ENCODE measurements around the gene OSMR.

Gene OSMR

DNA sequence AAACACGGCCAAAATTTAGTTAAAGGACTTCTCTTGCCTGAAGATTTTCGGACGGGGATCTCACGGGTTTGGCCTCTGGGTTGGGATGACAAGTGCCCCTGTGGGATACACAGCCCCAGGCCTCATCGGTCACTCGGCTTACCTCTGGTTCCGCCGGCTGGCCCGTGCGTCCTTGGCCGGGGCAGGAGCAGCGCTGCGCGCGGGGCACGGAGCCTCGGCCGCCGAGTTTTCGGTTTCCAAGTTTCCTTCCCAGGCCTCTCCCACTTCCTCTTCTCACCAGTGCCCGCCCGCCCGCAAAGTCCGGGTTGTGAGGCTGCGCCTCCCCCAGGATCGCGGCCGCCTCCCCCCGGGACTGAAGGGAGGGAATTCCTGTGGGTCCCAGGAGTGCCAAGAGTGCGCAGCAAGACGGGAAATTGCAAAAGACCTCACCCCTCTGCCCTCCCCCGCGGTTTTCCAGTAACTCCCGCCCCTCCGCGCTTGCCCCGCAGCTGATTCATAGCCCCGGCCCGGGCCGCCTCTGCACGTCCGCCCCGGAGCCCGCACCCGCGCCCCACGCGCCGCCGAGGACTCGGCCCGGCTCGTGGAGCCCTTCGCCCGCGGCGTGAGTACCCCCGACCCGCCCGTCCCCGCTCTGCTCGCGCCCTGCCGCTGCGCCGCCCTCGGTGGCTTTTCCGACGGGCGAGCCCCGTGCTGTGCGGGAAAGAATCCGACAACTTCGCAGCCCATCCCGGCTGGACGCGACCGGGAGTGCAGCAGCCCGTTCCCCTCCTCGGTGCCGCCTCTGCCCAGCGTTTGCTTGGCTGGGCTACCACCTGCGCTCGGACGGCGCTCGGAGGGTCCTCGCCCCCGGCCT lies at the start of gene OSMR:
OSMR (plus strand) TSS at position 487 of the 853 bp plus-strand sequence. CDS start 23,033 bp downstream, outside the sequence.
- DNase-seq (ENCODE audit: low read depth in 1 of 2, low spot score in 1 of 2) = peak in 1 of 2 donors; percentile 5

GRCh38 chr5:38796742-38797108 lies 49.1 kb upstream of the OSMR start:
- DNase-seq (ENCODE audit: low read depth in 1 of 2, low spot score in 1 of 2) = no peak

GRCh38 chr5:38797838-38798237 lies 48.0 kb upstream of the OSMR start:
- DNase-seq (ENCODE audit: low read depth in 1 of 2, low spot score in 1 of 2) = no peak

DNA sequence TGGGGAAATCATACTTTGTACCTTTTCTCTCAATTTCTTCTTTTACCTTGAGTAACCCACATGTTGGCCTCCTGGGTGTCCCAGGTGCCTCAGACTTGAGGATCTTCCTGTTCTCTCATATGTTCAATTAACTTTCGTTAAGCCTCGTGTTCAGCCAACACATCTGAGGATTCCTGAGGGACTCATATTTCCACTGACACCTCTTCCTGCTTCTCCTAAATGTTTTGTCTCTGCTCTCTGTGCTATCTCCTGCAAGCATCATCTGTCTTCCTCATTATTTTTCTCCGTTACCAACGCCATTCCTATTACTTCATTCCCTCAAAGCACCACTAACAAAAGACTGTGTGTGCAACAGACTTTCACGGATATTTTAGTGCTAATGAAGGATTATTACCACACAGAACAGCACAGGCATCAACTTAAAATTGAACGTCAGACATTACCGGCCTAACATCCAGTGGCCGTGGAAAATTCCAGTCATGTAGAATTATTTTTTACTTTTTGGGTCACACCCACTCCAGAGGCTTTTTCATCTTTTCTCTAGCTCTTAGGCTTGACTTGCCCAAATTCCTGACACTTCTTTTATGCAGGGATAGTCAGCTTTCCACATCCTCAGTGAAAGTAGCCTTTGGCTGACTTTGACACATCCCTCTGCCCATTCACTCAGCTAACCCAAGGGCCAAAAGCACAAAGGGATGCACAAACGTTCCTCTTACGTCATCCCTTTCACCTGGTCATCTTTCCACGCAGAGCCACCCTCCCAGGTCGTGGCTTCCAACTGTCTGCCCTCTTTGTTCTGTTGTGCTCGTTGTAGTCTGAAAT lies 46.0 kb upstream of the OSMR start:
- no peak for DNase-seq (ENCODE audit: low read depth in 1 of 2, low spot score in 1 of 2)

DNA sequence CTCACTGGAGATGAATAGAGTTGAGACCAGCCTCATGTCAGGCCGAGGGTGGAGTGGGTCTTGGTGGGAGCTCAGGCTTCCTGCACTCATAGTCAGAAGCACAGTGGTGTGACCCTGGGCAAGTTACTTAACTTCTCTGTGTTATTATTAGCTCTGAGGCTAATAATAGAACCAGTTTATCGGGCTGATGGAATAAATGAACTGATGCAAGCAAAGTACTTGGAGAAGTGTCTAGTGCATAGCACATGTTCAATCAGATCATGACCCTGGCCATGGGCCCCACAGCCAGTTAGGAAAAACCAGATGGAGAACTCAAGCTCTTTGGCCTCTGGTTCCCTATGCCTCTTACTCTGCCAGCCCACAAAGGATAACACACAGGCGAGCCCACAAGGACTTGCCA lies 45.3 kb upstream of the OSMR start:
- no peak for DNase-seq (ENCODE audit: low read depth in 1 of 2, low spot score in 1 of 2)

DNA sequence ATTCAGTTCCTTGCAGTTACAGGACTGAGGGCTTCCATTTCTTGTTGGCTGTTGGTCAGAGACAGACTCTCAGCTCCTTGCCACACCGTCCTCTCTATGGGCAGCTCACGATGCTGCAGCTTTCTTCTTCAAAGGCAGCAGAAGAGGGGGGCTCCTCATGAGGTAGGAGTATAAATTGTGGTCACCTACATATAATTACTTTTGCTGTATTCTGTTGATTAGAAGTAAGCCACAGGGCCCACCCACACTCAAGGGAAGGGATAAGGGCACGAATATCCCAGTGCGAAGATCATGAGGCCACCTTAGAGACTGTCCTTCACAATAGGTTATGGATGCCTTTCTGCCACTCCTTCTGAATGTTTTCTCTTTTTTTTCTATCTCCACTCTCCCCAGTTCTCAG lies 43.7 kb upstream of the OSMR start:
- DNase-seq (ENCODE audit: low read depth in 1 of 2, low spot score in 1 of 2) = no peak

DNA sequence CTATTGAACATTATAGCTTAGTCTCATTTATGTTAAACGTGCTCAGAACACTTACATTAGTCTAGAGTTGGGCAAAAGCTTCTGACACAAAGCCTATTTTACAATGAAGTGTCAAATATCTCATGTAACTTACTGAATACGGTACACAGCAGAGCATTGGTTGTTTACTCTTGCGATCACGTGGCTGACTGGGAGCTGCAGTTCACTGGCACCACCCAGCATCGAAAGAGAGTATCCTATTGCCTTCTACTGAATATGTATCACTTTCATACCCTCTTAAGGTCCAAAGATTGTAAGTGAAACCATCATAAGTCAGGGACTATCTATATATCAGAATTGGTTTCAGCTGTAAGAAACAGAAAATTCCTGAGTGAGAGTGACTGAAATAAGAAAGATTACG lies 42.6 kb upstream of the OSMR start:
- DNase-seq (ENCODE audit: low read depth in 1 of 2, low spot score in 1 of 2) = no peak

DNA sequence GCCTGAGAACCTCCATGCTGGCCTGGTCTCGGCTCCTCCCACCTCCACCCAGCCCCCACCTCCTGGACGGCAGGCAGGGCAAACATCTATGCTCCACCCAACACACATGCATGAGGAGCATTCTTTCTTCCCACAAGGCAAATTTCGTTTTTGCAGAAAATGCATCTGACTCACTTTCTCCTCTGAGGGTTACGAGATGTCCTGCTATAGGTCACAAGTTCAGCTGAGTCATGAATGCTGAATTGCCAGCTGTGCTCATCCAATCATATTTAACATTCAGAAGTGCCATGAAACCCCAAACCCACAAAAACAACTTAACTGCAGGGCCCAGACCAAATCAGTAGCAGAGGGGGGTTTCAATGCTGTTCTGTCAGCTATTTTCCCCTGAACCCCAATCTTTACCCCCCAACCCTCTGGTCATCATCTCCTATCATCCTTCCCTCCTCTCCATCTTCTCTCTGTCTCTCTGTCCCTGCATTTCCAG lies 39.0 kb upstream of the OSMR start:
- peak in 1 of 2 donors; percentile 6 for DNase-seq (ENCODE audit: low read depth in 1 of 2, low spot score in 1 of 2)

GRCh38 chr5:38807570-38808483 lies 38.0 kb upstream of the OSMR start:
- no peak for DNase-seq (ENCODE audit: low read depth in 1 of 2, low spot score in 1 of 2)

DNA sequence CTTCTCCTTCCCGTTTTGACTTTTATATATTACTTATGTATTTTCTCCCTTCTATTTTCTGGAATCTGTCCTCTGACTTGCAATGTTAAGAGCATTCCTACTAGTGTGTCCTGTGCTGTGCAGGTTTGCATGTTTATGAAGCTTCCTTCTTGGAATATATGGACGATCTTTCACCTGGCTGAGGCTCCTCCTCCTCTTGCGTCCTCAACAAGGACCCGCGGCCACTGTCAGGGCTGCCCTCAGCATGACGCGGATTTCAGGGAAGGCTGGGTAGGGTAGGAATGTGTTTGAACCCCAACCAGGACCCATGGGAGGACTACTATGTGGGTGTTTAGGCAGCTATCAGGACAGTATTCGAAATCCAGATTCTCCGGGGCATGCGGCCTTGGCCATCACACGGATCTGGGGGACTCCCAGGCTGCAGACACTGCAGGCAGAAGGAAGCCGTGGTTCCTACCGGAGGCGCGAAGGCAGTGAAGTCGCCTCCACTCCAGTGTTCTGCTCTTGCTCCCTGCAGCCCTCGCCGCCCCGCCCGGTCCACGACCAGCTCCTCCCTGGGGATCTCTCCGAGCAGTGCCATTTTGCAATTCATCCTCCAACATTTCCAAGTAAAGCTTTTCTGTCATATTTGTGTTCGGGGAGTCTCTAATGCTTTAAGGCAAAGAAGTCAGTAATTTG lies 37.0 kb upstream of the OSMR start:
- DNase-seq (ENCODE audit: low read depth in 1 of 2, low spot score in 1 of 2) = no peak

- DNase-seq (ENCODE audit: low read depth in 1 of 2, low spot score in 1 of 2) = peak; percentile 7 to 33
Observed at GRCh38 chr5:38809388-38810359, 36.1 kb upstream of the OSMR start.

GRCh38 chr5:38814879-38815278 lies 30.9 kb upstream of the OSMR start:
- DNase-seq (ENCODE audit: low read depth in 1 of 2, low spot score in 1 of 2) = no peak

DNA sequence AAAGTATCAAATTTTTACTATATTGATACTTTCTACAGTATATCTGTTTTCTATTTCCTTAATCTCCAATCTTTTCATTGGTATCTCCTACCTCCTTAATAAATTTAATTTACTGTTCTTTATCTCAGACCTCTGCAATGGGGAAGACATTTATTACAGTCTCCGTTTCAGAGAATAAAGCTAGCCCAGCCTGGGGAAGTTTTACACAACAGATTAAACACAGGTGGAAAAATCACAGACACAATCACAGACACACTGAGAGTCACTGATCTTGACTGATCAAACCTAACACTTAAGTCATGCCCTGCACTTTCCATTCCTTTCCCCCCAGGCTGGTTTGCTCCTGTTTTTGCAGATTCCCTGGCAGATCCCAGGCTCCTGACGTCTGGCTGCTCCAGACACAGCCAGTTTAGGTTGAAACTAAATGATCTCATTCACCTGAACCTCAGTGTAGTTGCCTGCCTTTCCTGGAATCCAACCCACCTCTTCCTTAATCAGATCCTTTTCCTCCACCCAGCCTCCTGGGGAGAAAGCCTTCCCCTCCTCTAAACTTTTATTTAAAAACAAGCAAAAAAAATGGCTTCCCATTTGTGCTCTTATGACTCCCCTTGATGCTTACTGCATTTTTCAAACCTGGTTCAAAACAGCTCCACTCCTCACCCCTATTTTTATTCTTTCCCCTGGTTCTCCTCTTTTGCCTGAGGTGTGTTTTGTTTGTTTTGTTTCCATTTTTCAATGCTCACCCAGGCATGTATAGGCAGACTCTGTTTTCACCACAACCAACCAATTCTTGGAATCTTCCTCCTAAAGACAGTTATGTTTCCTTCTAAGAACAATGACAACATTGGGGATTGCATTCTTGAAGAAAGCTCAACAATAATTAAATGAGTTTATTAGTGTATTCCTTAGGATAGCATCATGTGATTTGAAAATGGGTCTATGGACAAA lies 29.5 kb upstream of the OSMR start:
- DNase-seq (ENCODE audit: low read depth in 1 of 2, low spot score in 1 of 2) = no peak

- no peak for DNase-seq (ENCODE audit: low read depth in 1 of 2, low spot score in 1 of 2)
Observed at GRCh38 chr5:38821679-38822078, 24.1 kb upstream of the OSMR start.

GRCh38 chr5:38823503-38823902 lies 22.3 kb upstream of the OSMR start:
- no peak for DNase-seq (ENCODE audit: low read depth in 1 of 2, low spot score in 1 of 2)

- no peak for DNase-seq (ENCODE audit: low read depth in 1 of 2, low spot score in 1 of 2)
Observed at GRCh38 chr5:38824821-38825220, 21.0 kb upstream of the OSMR start.

DNA sequence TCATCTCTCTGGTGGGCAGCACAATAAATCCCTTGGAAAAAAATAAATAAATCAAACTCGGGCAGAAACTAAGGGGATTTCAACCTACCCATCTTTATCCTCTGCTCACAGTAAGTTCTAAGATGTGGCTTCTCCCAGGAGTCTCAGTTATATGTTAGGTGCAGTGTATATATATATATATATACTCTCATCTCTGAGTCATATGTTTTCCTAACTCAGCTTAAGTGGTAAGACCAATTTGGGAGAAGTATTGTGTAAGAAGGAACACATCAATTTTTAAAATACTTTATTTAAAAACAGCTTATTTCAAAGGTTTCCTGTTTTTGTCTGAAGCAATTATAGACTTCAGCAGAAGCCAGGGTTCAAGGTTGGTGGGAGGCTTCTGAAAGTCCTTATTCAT lies 20.3 kb upstream of the OSMR start:
- no peak for DNase-seq (ENCODE audit: low read depth in 1 of 2, low spot score in 1 of 2)

GRCh38 chr5:38827525-38827924 lies 18.3 kb upstream of the OSMR start:
- no peak for DNase-seq (ENCODE audit: low read depth in 1 of 2, low spot score in 1 of 2)

Data from activated CD4-positive, alpha-beta T cell treated with anti-CD3 and anti-CD28 coated beads, Interleukin-2, amount 50 U/mL, for 24 hours (primary cell).